Left ventricle myocardium inferior (tissue), 1 donor: ENCODE results near the gene SLC51A. TPM values are rescaled to one million over a fixed set of nuclear protein-coding genes. Genes with fewer than 3 reads are reported as not detected.

Source experiments
- DNase-seq: peaks from one replicate; pipeline ENCODE4 v3.0.0-alpha.2; 2020
- H3K27ac ChIP-seq: fragments of 200-600 bp; replicated peaks from 2 replicates; pipeline ENCODE4 v1.8.0; 2021
- H3K27me3 ChIP-seq: fragments of 200-600 bp; 2 replicates; pipeline ENCODE4 v1.8.0; 2021; ENCODE audit warnings: low read depth
- H3K36me3 ChIP-seq: fragments of 200-600 bp; 2 replicates; pipeline ENCODE4 v1.8.0; 2021
- H3K4me1 ChIP-seq: fragments of 200-600 bp; 2 replicates; pipeline ENCODE4 v1.8.0; 2021
- H3K4me3 ChIP-seq: fragments of 200-600 bp; 2 replicates; pipeline ENCODE4 v1.8.0; 2021; ENCODE audit warnings: mild to moderate bottlenecking, moderate library complexity
- H3K9me3 ChIP-seq: fragments of 200-600 bp; replicated peaks from 2 replicates; pipeline ENCODE4 v1.8.0; 2021
- CTCF ChIP-seq: fragments of 200-600 bp; IDR thresholded peaks from 2 replicates; pipeline ENCODE4 v1.8.0; 2021; ENCODE audit warnings: antibody characterized with exemption, mild to moderate bottlenecking, borderline replicate concordance
- intact Hi-C: fragments of 100-400 bp; cut with micrococcal nuclease; formaldehyde crosslinking; loops from one replicate; pipeline ENCODE4 v1.11.0; 2022
- total RNA-seq: library from RNA; stranded (reverse); fragmentation: NEBNext Ultra II Directional; extraction: Animal tissue kit (Norgen Biotek cat#: 25700); gene quantifications from one replicate; pipeline ENCODE4 v1.2.1, GENCODE V29; 2021
- donor health status: DM: no; HTN: yes; CAD: no; lungs with severe emphysema.

SLC51A gene
- total RNA-seq, 1 donor from 2014 or later = not detected

GRCh38 chr3:196235452-196236122, 19.3 kb downstream of the SLC51A start:
- peaks cover 56% of the 10 kb centered on the region for H3K36me3 ChIP-seq

GRCh38 chr3:196236223-196236622, 19.9 kb downstream of the SLC51A start:
- Histone ChIP-seq H3K9me3 (no peaks in the 10 kb centered on the region), H3K27ac (no peak overlapping the region), H3K36me3 (peaks cover 62% of the 10 kb centered on the region), H3K4me1 (no peaks in the 10 kb centered on the region), H3K27me3 (no peaks in the 10 kb centered on the region), H3K4me3 (no peak overlapping the region)
- no peak for TF ChIP-seq CTCF
- intact Hi-C loops = no loop called here
- DNase-seq = no peak

More at GRCh38 chr3:196235452-196236122, 19.3 kb downstream of the SLC51A start:
- Histone ChIP-seq H3K4me3 (no peak overlapping the region), H3K4me1 (no peaks in the 10 kb centered on the region), H3K9me3 (no peaks in the 10 kb centered on the region), H3K27me3 (no peaks in the 10 kb centered on the region), H3K27ac (no peak overlapping the region)
- TF ChIP-seq CTCF = no peak
- DNase-seq = no peak
- intact Hi-C loops = no loop called here

- H3K9me3 ChIP-seq = no peaks in the 10 kb centered on the region
- H3K27ac ChIP-seq = no peak overlapping the region
Measured at GRCh38 chr3:196237203-196237602, 20.9 kb downstream of the SLC51A start.

GRCh38 chr3:196238612-196239560, 22.6 kb downstream of the SLC51A start:
- intact Hi-C loops = no loop called here
- no peak for DNase-seq
- Histone ChIP-seq H3K27me3 (no peaks in the 10 kb centered on the region), H3K27ac (no peak overlapping the region), H3K36me3 (peaks cover 75% of the 10 kb centered on the region), H3K4me3 (no peak overlapping the region), H3K9me3 (no peaks in the 10 kb centered on the region), H3K4me1 (no peaks in the 10 kb centered on the region)
- no peak for TF ChIP-seq CTCF

More at GRCh38 chr3:196237203-196237602, 20.9 kb downstream of the SLC51A start:
- Histone ChIP-seq H3K36me3 (peaks cover 72% of the 10 kb centered on the region), H3K4me3 (no peak overlapping the region), H3K4me1 (no peaks in the 10 kb centered on the region), H3K27me3 (no peaks in the 10 kb centered on the region)
- intact Hi-C loops = no loop called here
- no peak for DNase-seq
- TF ChIP-seq CTCF = no peak

- Histone ChIP-seq H3K27ac (no peak overlapping the region), H3K4me1 (peaks cover 4% of the 10 kb centered on the region), H3K4me3 (no peak overlapping the region), H3K27me3 (no peaks in the 10 kb centered on the region), H3K9me3 (no peaks in the 10 kb centered on the region), H3K36me3 (peaks cover 75% of the 10 kb centered on the region)
- DNase-seq = no peak
- TF ChIP-seq CTCF = no peak
- intact Hi-C loops = no loop called here
Measured at GRCh38 chr3:196240424-196240823, 24.1 kb downstream of the SLC51A start.
